Measurements from ENCODE around the gene SORL1.

- TF ChIP-seq PBX2 (CRISPR knock-in tag; IDR thresholded peaks at IDR 0.05) (no peak), RFX5 (IDR thresholded peaks at IDR 0.05; ENCODE audit: low read depth, low read length) (no peak), POLR2AphosphoS5 (IDR thresholded peaks at IDR 0.05; ENCODE audit: low read depth, low read length) (no peak), CTCF (CRISPR knock-in tag; IDR thresholded peaks at IDR 0.05) (no peak), MAFF (IDR thresholded peaks at IDR 0.05; ENCODE audit: low read depth, low read length) (no peak), FOXK2 (IDR thresholded peaks at IDR 0.05) (no peak), HNF1A (IDR thresholded peaks at IDR 0.05; ENCODE audit: low read depth) (no peak), HNF1A (CRISPR knock-in tag; IDR thresholded peaks at IDR 0.05; ENCODE audit: borderline replicate concordance) (no peak), ETS1 (CRISPR knock-in tag; IDR thresholded peaks at IDR 0.05) (no peak), ATF3 (CRISPR knock-in tag; IDR thresholded peaks at IDR 0.05) (no peak), BATF2 (CRISPR knock-in tag; IDR thresholded peaks at IDR 0.05) (no peak)
These were observed 99.3 kb downstream of the SORL1 start for GRCh38 chr11:121551463-121551862.

Data from HepG2 (cell line).